Measurements from ENCODE around the gene MAP3K8.

Gene MAP3K8

DNA sequence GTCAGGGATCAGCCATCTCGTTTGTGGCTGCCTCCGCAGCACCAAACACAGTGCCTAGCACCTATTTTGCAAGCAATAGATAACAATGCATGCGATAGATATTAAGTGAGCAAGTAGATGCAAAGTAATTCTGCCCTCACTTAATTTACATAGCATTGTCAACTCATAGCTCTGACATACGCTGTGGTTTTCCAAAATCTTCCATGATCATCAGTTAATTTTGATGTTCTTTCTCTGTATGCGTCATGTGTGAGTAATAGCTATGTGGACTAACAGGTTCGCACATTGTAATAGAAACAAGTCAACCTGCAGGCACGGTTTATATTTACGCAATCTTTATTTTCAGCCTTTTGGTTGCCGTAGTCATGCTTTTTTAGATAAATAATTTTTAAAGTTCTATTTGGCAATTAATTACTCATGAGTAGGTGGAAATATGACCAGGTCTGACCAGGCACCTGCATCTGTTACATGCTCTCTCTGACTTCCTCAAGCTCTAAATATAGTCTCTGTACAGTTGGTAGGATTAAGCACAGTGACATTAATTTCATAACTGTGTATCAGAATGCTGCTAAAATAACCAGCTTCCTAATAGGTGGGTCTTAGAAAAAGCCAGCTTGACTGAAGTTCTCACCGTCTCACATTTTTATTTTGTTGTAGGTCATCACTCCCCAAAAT lies 13.3 kb downstream of the MAP3K8 start:
- no peaks in the 10 kb centered on the region for H3K4me1 ChIP-seq (ENCODE audit: low read length)
- peaks cover 56% of the 10 kb centered on the region for H4K20me1 ChIP-seq (ENCODE audit: insufficient read depth, low read length)
- H3K27ac ChIP-seq (ENCODE audit: low read length) = no peak overlapping the region
- peaks cover 63% of the 10 kb centered on the region for H3K36me3 ChIP-seq (replicated peaks; ENCODE audit: low read depth, low read length)
- H3K79me2 ChIP-seq (ENCODE audit: low read length) = peaks cover 79% of the 10 kb centered on the region
- no peaks in the 10 kb centered on the region for H3K27me3 ChIP-seq (ENCODE audit: low read depth, low read length)
- H3K4me3 ChIP-seq (ENCODE audit: low read length) = no peak overlapping the region
- no peaks in the 10 kb centered on the region for H3K9me3 ChIP-seq (ENCODE audit: insufficient read depth, low read length)
- no peak overlapping the region for H3K4me2 ChIP-seq (ENCODE audit: low read length)
- H3K9ac ChIP-seq (ENCODE audit: low read length) = no peak overlapping the region
- no peak for TF ChIP-seq EZH2phosphoT487 (IDR thresholded peaks at IDR 0.05; ENCODE audit: low read depth)
- TF ChIP-seq, protein P1, sequence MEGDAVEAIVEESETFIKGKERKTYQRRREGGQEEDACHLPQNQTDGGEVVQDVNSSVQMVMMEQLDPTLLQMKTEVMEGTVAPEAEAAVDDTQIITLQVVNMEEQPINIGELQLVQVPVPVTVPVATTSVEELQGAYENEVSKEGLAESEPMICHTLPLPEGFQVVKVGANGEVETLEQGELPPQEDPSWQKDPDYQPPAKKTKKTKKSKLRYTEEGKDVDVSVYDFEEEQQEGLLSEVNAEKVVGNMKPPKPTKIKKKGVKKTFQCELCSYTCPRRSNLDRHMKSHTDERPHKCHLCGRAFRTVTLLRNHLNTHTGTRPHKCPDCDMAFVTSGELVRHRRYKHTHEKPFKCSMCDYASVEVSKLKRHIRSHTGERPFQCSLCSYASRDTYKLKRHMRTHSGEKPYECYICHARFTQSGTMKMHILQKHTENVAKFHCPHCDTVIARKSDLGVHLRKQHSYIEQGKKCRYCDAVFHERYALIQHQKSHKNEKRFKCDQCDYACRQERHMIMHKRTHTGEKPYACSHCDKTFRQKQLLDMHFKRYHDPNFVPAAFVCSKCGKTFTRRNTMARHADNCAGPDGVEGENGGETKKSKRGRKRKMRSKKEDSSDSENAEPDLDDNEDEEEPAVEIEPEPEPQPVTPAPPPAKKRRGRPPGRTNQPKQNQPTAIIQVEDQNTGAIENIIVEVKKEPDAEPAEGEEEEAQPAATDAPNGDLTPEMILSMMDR (IDR thresholded peaks at IDR 0.05; ENCODE audit: low read depth, low read length) = no peak
- no peak overlapping the region for H2AFZ ChIP-seq (ENCODE audit: low read depth, low read length)

DNA sequence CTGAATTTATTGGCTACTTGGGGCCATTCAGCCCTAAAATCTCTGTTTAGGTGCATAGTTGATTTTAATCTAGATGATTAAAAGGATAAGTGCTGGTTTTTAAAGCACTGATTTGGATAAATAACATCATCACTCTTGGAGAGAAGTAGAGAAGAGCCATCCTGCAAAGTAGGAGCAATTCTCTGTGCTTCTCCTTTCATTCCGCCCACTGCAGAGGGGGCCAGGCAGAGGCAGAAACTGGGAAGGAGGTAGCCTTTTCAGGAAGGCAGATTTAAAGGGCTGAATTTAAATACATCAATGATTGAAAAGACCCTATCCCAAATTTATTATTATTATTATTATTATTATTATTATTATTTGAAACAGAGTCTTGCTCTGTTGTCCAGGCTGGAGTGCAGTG lies 14.1 kb downstream of the MAP3K8 start:
- peaks cover 75% of the 10 kb centered on the region for H3K79me2 ChIP-seq (ENCODE audit: low read length)
- H2AFZ ChIP-seq (ENCODE audit: low read depth, low read length) = no peak overlapping the region
- H3K9me3 ChIP-seq (ENCODE audit: insufficient read depth, low read length) = no peaks in the 10 kb centered on the region
- no peak overlapping the region for H3K4me2 ChIP-seq (ENCODE audit: low read length)
- H3K4me3 ChIP-seq (ENCODE audit: low read length) = no peak overlapping the region
- peaks cover 48% of the 10 kb centered on the region for H4K20me1 ChIP-seq (ENCODE audit: insufficient read depth, low read length)
- H3K36me3 ChIP-seq (replicated peaks; ENCODE audit: low read depth, low read length) = peaks cover 55% of the 10 kb centered on the region
- no peak overlapping the region for H3K27ac ChIP-seq (ENCODE audit: low read length)
- H3K4me1 ChIP-seq (ENCODE audit: low read length) = no peaks in the 10 kb centered on the region
- H3K9ac ChIP-seq (ENCODE audit: low read length) = no peak overlapping the region
- no peaks in the 10 kb centered on the region for H3K27me3 ChIP-seq (ENCODE audit: low read depth, low read length)
- TF ChIP-seq EZH2phosphoT487 (IDR thresholded peaks at IDR 0.05; ENCODE audit: low read depth) = no peak

GRCh38 chr10:30453764-30454527 lies 20.0 kb downstream of the MAP3K8 start:
- no peaks in the 10 kb centered on the region for H3K27me3 ChIP-seq (ENCODE audit: low read depth, low read length)
- H3K4me1 ChIP-seq (ENCODE audit: low read length) = no peaks in the 10 kb centered on the region
- no peak overlapping the region for H3K9ac ChIP-seq (ENCODE audit: low read length)
- H2AFZ ChIP-seq (ENCODE audit: low read depth, low read length) = no peak overlapping the region
- no peak overlapping the region for H3K4me2 ChIP-seq (ENCODE audit: low read length)
- H3K9me3 ChIP-seq (ENCODE audit: insufficient read depth, low read length) = no peaks in the 10 kb centered on the region
- no peak for TF ChIP-seq EZH2phosphoT487 (IDR thresholded peaks at IDR 0.05; ENCODE audit: low read depth)
- TF ChIP-seq, protein P1 (IDR thresholded peaks at IDR 0.05; ENCODE audit: low read depth, low read length) = no peak
- H4K20me1 ChIP-seq (ENCODE audit: insufficient read depth, low read length) = peaks cover 54% of the 10 kb centered on the region
- H3K4me3 ChIP-seq (ENCODE audit: low read length) = no peak overlapping the region
- H3K36me3 ChIP-seq (replicated peaks; ENCODE audit: low read depth, low read length) = peaks cover 57% of the 10 kb centered on the region
- peaks cover 47% of the 10 kb centered on the region for H3K79me2 ChIP-seq (ENCODE audit: low read length)
- H3K27ac ChIP-seq (ENCODE audit: low read length) = no peak overlapping the region

DNA sequence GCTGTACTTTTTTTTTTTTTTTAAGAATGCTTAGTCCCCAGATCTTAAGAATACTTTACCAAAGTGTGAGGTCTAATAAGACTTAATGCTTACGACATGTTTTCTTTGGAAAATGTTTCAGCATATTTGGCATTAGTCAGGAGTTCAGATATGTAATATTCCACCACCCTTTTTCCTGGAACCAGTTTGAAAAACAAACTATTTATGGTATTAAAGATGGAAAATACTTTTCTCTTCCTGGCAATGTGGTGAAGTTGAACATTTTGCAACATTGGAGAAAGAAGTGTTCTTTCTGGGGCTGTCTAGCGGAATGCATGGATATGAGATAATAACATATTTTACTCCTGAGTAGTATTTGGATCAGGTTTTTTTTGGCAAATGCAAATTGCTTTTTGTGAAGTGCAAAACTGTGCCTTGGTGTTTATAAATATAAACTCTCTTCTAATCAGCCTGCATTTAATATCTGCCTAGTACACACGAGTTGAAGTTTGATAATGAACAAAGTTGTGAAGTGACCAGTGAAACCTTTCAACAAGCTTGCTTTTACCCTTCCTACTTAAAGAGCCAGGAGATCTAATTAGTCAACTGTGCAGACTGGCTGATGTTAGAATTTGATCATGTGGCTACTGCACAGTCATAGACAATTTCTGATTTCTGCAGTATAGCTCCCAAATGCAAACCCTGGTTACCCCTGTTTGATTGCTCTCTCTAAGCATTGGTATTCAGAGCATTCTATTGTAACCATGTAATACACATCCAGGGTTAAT lies 20.9 kb downstream of the MAP3K8 start:
- H3K4me1 ChIP-seq (ENCODE audit: low read length) = no peaks in the 10 kb centered on the region
- H3K27ac ChIP-seq (ENCODE audit: low read length) = no peak overlapping the region

More for the DNA sequence above, 20.9 kb downstream of the MAP3K8 start:
- no peak overlapping the region for H3K9ac ChIP-seq (ENCODE audit: low read length)
- H3K9me3 ChIP-seq (ENCODE audit: insufficient read depth, low read length) = no peaks in the 10 kb centered on the region
- H4K20me1 ChIP-seq (ENCODE audit: insufficient read depth, low read length) = peaks cover 58% of the 10 kb centered on the region
- TF ChIP-seq, protein P1 (IDR thresholded peaks at IDR 0.05; ENCODE audit: low read depth, low read length) = no peak
- no peak for TF ChIP-seq EZH2phosphoT487 (IDR thresholded peaks at IDR 0.05; ENCODE audit: low read depth)
- no peak overlapping the region for H3K4me3 ChIP-seq (ENCODE audit: low read length)
- no peak overlapping the region for H2AFZ ChIP-seq (ENCODE audit: low read depth, low read length)
- H3K4me2 ChIP-seq (ENCODE audit: low read length) = no peak overlapping the region
- H3K27me3 ChIP-seq (ENCODE audit: low read depth, low read length) = no peaks in the 10 kb centered on the region
- peaks cover 59% of the 10 kb centered on the region for H3K36me3 ChIP-seq (replicated peaks; ENCODE audit: low read depth, low read length)
- peaks cover 39% of the 10 kb centered on the region for H3K79me2 ChIP-seq (ENCODE audit: low read length)

Measured in OCI-LY3 (cell line).